Stimulated activated CD4-positive, alpha-beta T cell treated with anti-CD3 and anti-CD28 coated beads, Interleukin-15, amount 100 ng/mL, for 48 hours (primary cell): ENCODE results near the gene SEZ6.

Experiments
- DNase-seq, 2 donors: peaks; one replicate each; pipeline ENCODE4 v3.0.0-alpha.2; 2020; ENCODE audit warnings: low read depth in 2 of 2

The SEZ6 gene

DNA sequence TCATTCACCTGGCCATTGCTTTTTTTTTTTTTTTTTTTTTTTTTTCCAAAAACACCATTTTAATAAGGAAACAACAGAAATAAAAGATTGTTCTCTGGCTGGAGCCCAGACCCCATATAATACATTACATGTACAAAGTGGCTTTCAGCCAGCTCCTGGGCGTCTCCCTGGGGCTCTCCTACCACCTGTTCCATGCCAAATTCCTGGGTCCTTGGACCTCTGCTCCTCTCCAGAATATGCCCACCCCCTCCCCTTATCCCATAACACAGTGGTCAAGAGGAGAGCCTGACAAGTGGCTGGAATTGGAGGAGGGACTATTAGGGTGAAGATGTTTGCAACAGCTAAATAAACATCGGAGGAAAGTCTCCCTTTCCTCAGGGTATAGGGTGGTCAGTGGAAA is 50.9 kb downstream of the SEZ6 start:
- no peak for DNase-seq

- peak in 1 of 2 donors; percentile 38 for DNase-seq
These were observed 52.3 kb downstream of the SEZ6 start for GRCh38 chr17:28953444-28954118.

DNA sequence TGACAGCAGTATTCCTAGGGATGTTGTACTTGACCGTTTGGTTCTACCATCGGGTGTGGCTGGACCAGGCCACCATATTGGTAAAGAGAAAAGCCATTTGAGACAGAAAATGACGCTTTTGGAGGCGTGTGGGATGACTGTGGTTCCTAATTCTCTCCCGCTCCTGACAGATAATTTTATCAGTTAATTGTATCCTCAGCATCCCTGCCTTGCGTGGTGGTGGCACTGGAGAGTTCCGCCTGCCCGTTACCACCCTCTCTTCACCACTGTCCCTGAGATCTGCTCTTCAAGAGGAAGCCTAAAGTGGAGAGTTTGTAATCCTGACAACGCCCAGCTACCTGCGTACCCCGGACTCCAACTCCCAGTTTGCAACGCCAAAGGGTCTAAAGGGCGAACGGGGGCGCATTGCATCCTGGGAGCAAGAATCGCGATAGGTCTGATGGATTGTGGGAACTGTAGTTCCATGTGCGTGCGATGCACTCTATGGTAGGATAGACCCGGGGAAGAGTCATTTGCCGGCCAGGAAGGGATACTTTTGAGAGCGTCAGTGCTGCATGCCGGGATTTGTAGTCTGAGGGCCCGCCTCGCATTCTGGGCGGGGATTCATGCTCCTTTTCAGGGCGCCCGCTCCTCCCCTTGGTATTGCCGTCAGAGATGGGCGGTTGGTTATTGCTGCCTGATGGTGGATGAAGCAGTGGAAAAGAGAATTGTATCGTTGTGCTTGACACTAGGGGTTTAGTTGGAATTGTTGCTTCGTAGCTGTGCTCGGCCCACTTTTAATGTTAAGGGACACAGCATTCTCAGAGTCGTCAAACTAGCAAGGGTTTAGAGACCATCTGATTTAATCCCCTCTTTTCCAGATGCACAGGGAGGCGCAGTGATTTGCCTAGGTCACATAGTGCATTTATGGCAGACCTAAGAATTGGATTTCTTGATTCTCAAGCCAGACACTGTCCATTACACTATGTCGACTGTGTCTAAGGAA is 53.5 kb downstream of the SEZ6 start:
- peak; percentile 91 to 93 for DNase-seq

DNA sequence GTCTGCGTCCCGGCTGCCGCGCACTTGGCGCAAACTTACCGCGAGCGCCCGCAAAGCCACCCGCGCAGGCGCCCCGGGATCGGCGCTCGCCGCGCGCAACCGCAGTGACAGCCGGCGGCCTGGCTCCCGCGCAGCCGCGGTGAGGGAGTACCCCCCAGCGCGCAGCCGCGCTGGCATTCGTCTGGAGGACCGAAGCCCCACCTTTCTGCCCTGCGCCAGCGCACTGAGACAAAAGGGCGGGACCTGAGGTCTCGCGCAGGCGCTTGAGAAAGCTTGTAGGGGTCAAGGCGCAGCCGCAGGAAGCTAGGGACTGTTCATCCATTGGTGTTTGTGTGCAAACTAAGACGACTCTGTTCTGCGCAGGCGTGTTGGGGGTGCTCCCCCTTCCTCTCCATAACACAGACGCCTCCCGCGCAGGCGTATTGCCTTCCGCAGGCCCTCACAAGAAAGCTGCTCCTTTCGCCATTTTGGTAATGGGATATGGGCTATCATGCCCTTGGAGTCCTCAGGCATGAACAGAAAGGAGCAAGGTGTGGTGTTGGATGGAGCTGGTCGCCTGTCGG is 54.3 kb downstream of the SEZ6 start, which contains the start of gene PHF12:
PHF12 (minus strand) TSS at position 91 of the 563 bp plus-strand sequence. CDS start 558 bp downstream, outside the sequence.
- peak; percentile 97 to 100 for DNase-seq

DNA sequence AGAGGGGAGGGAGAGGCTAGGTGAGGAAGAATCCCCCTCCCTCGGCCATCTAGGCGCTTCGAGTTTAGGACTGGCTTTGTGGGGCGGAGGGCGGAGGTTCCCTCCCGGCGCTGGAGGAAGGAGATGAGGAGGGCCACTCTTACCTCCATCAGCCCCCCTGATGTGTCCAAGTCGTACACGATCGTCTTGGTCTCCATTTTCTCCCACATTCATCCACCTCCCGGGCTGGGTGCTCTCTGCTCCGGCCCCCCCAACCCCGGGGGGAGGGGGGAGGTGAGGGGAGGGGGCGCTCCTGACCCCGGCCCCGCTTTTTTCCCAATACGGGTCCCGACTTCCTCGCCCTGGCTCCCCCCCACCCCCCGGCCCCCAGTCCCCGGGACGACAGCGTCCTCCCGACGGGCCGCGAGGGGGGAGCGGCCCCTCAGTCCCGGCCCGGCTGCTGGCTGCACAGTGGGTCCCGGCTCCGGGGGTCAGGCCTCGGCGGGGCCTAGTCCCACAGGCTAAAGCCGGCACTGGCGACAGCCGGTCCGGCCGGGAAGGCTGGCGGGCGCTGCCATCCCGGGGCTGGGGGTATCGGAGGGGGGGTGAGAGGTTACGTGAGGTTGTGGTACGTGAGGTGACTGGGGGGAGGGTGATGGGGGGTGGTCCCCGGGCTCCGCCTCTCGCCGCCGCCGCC is 54.9 kb downstream of the SEZ6 start:
- no peak for DNase-seq

GRCh38 chr17:28950017-28950751 is 55.6 kb downstream of the SEZ6 start:
- DNase-seq: peak; percentile 29 to 36

DNA sequence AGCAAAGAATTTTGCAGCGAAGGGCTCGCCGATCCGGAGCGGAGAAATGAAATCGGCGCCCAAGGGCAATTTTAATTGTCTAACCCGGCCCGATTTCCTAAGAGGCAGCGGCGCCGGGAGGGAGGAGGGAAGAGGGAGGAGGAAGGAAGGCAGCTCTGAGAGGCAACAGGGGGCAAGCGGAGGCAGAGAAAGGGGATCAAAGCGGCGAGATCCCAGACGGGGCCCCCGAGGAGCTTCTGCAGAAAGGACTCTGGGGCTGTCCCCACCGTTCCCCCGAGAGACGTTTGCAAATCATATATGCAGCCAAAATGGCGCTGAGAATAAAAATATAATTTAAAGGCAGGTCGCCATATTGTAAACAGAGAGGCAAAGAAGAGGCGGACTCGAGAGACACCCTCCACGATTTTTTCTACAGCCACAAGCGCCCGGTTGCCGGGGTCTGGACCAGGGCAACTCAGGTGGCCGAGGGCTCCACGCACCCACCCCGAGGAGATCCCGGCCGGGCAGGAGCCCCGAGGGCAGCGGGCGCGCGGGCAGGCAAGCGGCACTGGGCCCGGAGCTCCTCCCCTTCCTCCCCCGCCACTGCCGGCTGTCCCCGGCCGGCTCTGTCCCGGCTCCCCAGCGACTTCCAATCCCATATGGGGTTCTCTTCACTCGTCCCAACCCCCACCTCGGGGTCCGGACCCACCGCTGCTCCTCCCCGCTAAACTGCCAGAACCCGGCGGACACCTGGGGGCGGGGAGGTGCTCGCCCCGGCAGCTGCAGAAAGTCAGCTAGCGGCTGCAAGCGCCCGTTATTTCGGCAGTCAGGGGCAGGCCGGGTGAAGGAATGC is 56.4 kb downstream of the SEZ6 start:
- peak; percentile 63 for DNase-seq

GRCh38 chr17:28948873-28949184 is 57.0 kb downstream of the SEZ6 start:
- no peak for DNase-seq

GRCh38 chr17:28948342-28948741 is 57.5 kb downstream of the SEZ6 start:
- DNase-seq: no peak

- no peak for DNase-seq
These were observed 58.2 kb downstream of the SEZ6 start for GRCh38 chr17:28947639-28948038.

GRCh38 chr17:28946239-28946638 is 59.6 kb downstream of the SEZ6 start:
- no peak for DNase-seq

GRCh38 chr17:28944862-28945741 is 60.7 kb downstream of the SEZ6 start:
- no peak for DNase-seq

GRCh38 chr17:28944343-28944742 is 61.5 kb downstream of the SEZ6 start:
- no peak for DNase-seq

DNA sequence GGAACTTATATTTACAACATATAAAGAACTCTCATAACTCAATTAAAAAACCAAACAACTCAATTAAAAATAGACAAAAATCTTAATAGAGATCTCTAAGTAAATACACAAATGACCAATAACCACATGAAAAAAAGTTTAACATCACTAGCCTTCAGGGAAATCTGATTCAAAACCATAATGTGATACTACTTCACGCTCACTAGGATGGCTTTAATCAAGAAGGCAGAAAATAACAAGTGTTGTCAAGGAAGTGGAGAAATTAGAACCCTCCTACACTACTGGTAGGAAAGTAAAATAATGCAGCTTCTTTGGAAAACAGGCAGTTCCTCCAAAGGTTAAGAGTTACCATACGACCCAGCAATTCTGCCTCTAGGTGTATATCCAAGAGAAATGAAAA is 62.9 kb downstream of the SEZ6 start:
- DNase-seq: no peak

DNA sequence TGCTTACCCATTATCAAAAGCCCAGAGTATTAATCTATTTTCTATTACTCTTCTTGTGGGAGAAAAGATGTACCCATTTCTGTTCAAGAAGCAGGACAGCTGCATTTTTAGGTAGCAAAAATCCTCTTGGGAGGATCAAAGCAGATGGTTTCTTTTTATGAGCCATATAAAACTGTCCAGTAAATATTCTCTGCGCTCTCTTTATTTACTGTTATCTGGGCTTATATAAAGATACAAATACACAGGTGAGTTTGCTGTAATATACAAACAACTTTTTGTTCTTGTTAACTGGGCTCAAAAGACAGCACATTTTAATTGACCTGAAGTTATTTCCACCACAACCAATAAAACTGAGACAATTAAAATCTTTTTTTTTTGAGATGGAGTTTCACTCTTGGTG is 64.6 kb downstream of the SEZ6 start:
- DNase-seq: no peak

DNA sequence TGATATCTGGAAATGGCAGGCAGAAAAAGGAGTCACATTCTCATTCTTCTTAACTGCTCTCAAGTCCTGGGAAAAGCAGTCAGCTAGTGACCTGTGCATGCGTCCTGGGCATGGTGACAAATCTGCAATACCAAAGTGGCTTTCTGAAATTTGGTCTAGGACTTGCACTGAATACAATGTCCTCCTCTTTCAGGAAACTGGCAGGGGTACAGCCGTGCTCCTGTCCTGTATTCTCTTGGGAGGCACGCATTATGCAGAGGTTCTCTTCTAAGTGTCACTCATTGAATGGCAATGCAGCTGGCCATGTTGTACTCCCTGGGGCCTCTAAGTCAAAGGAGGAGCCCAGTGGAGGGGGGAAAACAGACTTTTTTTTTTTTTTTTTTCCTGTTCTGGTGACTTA is 65.2 kb downstream of the SEZ6 start:
- no peak for DNase-seq

GRCh38 chr17:28940142-28940541 is 65.7 kb downstream of the SEZ6 start:
- no peak for DNase-seq

GRCh38 chr17:28938552-28938951 is 67.3 kb downstream of the SEZ6 start:
- DNase-seq: no peak

- no peak for DNase-seq
These were observed 68.6 kb downstream of the SEZ6 start for GRCh38 chr17:28937044-28937729.
